DND-41 (cell line): ENCODE measurements around the gene CARD11.

Experiments used
- ATAC-seq: fragments of 200-7000 bp; cut with Tn5 transposase; 3 replicates; pipeline ENCODE4 v1.9.1; 2021; ENCODE audit warnings: low read depth; ENCODE audit not compliant: insufficient read depth
- DNase-seq: peaks from one replicate; pipeline ENCODE4 v3.0.0-alpha.2; 2020
- H2AFZ ChIP-seq: 2 replicates; pipeline ENCODE4 v1.6.0; 2012; ENCODE audit warnings: low read depth, low read length
- H3K27ac ChIP-seq: 2 replicates; pipeline ENCODE4 v1.5.1; 2012; ENCODE audit warnings: low read length, inconsistent platforms
- H3K27me3 ChIP-seq: fragments of 200-600 bp; sonication (generic); 2 replicates; pipeline ENCODE4 v1.6.0; 2012; ENCODE audit warnings: low read length, mild to moderate bottlenecking, inconsistent platforms; ENCODE audit not compliant: insufficient read depth, poor library complexity
- H3K36me3 ChIP-seq: 2 replicates; pipeline ENCODE4 v1.5.1; 2012; ENCODE audit warnings: low read length, inconsistent platforms; ENCODE audit not compliant: insufficient read depth
- H3K4me1 ChIP-seq: 2 replicates; pipeline ENCODE4 v1.5.1; 2012; ENCODE audit warnings: mild to moderate bottlenecking, low read length; ENCODE audit not compliant: insufficient read depth
- H3K4me2 ChIP-seq: 2 replicates; pipeline ENCODE4 v1.6.0; 2012; ENCODE audit warnings: mild to moderate bottlenecking, moderate library complexity, low read length, inconsistent platforms; ENCODE audit not compliant: insufficient read depth
- H3K4me3 ChIP-seq, 2 experiments: fragments of 200-600 bp in 1 of 2; shearing (Covaris generic) in 1 of 2; 2 replicates each; pipeline ENCODE4 v1.5.1; 2012 to 2016; ENCODE audit warnings: inconsistent platforms in 2 of 2, low read length in 2 of 2, mild to moderate bottlenecking in 2 of 2, low read depth in 1 of 2, moderate library complexity in 1 of 2
- H3K79me2 ChIP-seq: 2 replicates; pipeline ENCODE4 v1.6.0; 2012; ENCODE audit warnings: low read length, inconsistent platforms; ENCODE audit not compliant: insufficient read depth
- H3K9ac ChIP-seq: 2 replicates; pipeline ENCODE4 v1.6.0; 2012; ENCODE audit warnings: low read depth, mild to moderate bottlenecking, inconsistent platforms, low read length, moderate library complexity
- H3K9me3 ChIP-seq: 2 replicates; pipeline ENCODE4 v1.5.1; 2012; ENCODE audit warnings: low read length, moderate library complexity, mild to moderate bottlenecking, inconsistent platforms; ENCODE audit not compliant: insufficient read depth, severe bottlenecking
- H4K20me1 ChIP-seq: 2 replicates; pipeline ENCODE4 v1.6.0; 2012; ENCODE audit warnings: low read length; ENCODE audit not compliant: insufficient read depth
- EZH2 ChIP-seq: IDR thresholded peaks from 3 replicates; pipeline ENCODE4 v1.6.1; 2012; ENCODE audit warnings: borderline replicate concordance, low read depth, mild to moderate bottlenecking, moderate library complexity, low read length, inconsistent platforms; ENCODE audit not compliant: severe bottlenecking
- TF ChIP-seq, protein P1 (sequence below): IDR thresholded peaks from 2 replicates; pipeline ENCODE4 v1.5.1; 2012; ENCODE audit warnings: borderline replicate concordance, low read length, moderate library complexity, mild to moderate bottlenecking; ENCODE audit not compliant: poor library complexity, severe bottlenecking; ENCODE audit errors: extremely low read depth

CARD11 gene

DNA sequence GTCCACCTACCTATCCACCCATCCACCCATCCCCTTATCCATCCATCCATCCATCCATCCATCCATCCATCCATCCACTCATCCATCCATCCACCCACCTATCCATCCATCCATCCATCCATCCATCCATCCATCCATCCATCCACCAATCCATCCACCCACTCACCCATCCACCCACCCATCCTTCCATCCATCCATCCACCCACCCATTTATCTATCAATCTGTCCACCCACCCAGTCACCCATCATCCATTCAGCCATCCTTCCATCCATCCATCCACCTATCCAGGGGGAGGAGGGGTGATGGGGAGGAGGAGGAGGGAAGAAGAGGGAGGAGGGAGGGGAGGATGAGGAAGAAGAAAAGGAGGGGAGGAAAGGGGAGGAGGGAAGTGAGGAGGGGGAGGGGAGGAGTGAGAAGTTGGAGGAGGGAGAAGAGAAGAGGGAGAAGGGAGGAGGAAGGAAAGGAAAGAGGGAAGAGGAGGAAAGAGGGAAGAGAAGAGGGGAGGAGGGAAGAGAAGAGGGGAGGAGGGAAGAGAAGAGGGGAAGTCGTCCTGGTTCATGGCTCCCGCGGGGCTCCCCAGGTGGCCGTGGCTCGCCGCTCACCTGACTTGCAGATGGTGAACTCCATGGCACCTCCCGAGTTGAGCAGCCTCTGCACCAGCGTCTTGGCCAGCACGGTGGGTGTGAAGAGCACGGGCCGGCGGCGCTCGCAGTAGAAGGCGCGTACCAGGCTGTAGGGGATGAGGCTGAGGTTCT lies 130.8 kb downstream of the CARD11 start:
- H3K4me1 ChIP-seq: no peaks in the 10 kb centered on the region
- H3K27ac ChIP-seq: no peak overlapping the region
- TF ChIP-seq, protein P1, sequence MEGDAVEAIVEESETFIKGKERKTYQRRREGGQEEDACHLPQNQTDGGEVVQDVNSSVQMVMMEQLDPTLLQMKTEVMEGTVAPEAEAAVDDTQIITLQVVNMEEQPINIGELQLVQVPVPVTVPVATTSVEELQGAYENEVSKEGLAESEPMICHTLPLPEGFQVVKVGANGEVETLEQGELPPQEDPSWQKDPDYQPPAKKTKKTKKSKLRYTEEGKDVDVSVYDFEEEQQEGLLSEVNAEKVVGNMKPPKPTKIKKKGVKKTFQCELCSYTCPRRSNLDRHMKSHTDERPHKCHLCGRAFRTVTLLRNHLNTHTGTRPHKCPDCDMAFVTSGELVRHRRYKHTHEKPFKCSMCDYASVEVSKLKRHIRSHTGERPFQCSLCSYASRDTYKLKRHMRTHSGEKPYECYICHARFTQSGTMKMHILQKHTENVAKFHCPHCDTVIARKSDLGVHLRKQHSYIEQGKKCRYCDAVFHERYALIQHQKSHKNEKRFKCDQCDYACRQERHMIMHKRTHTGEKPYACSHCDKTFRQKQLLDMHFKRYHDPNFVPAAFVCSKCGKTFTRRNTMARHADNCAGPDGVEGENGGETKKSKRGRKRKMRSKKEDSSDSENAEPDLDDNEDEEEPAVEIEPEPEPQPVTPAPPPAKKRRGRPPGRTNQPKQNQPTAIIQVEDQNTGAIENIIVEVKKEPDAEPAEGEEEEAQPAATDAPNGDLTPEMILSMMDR: no peak
- no peak for TF ChIP-seq EZH2
- no peak overlapping the region for H3K4me2 ChIP-seq
- no peak overlapping the region for H3K9ac ChIP-seq
- ATAC-seq (no peak), DNase-seq (no peak)
- no peak overlapping the region for H3K4me3 ChIP-seq
- H4K20me1 ChIP-seq: no peaks in the 10 kb centered on the region
- no peaks in the 10 kb centered on the region for H3K9me3 ChIP-seq
- H3K36me3 ChIP-seq: no peaks in the 10 kb centered on the region
- no peaks in the 10 kb centered on the region for H3K27me3 ChIP-seq
- no peak overlapping the region for H2AFZ ChIP-seq
- H3K79me2 ChIP-seq: no peaks in the 10 kb centered on the region

DNA sequence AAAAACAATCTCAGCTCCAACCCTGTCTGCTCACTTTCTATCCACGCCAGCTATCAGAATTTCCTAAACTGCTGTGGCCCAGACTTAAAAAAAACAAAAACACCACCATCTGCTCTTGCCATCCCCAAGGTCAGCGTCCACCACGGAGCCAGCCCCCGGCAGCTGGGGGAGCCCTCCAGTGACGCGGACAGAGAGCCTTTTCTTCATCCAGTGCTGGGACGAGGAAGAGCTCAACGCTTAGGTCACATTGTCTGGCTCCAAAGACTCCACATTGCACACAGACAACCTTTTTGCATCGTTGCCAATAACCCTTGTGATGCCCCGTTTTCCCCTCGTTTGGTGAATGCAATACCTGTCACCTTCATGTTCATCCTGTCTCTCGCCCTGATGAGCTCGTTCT lies 132.2 kb downstream of the CARD11 start:
- DNase-seq (no peak), ATAC-seq (no peak)
- H3K9ac ChIP-seq: no peak overlapping the region

DNA sequence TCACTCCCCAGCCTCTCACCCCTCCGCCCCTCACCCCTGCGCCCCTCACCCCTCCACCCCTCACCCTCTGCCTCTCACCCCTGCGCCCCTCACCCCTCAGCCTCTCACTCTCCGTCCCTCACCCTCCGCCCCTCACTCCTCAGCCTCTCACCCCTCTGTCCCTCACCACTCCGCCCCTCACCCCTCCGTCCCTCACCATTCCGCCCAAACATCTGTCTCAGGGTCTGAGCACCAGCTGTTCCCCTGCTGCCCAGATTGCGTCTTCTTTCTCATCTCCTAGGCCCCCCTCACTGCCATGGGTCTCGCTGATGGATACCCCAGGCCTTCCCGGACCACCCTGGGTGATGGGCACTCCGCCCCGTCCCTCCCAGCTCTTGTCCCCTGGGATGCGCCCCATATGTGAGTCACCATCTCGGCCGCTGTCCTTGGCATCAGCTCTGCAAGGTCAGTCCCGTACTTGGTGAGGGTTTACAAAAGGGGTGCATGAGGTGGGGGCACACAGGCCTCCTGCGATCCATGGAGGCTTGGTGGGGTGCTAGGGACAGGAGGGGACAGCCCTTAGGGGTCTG lies 134.1 kb downstream of the CARD11 start:
- H3K4me2 ChIP-seq: no peak overlapping the region
- H3K27ac ChIP-seq: no peak overlapping the region
- H3K4me1 ChIP-seq: no peaks in the 10 kb centered on the region
- no peaks in the 10 kb centered on the region for H3K9me3 ChIP-seq
- no peaks in the 10 kb centered on the region for H3K27me3 ChIP-seq
- no peaks in the 10 kb centered on the region for H3K79me2 ChIP-seq
- no peaks in the 10 kb centered on the region for H3K36me3 ChIP-seq
- TF ChIP-seq, protein P1: no peak
- TF ChIP-seq EZH2: no peak
- H4K20me1 ChIP-seq: no peaks in the 10 kb centered on the region
- DNase-seq (no peak), ATAC-seq (no peak)
- H2AFZ ChIP-seq: no peak overlapping the region
- H3K4me3 ChIP-seq: no peak overlapping the region
- no peak overlapping the region for H3K9ac ChIP-seq

More for the DNA sequence above, 132.2 kb downstream of the CARD11 start:
- Histone ChIP-seq H3K4me3 (no peak overlapping the region), H3K9me3 (no peaks in the 10 kb centered on the region), H4K20me1 (no peaks in the 10 kb centered on the region), H3K27me3 (no peaks in the 10 kb centered on the region), H2AFZ (no peak overlapping the region), H3K27ac (no peak overlapping the region), H3K79me2 (no peaks in the 10 kb centered on the region), H3K36me3 (no peaks in the 10 kb centered on the region), H3K4me2 (no peak overlapping the region), H3K4me1 (no peaks in the 10 kb centered on the region)
- TF ChIP-seq, protein P1: no peak
- TF ChIP-seq EZH2: no peak
